Choroid plexus epithelial cell (primary cell): ENCODE results near the gene PRELID3B.

Source experiments
- DNase-seq: peaks from one replicate; pipeline ENCODE4 v3.0.0-alpha.2; 2010; ENCODE audit warnings: low read depth
- H3K4me3 ChIP-seq: 2 replicates; pipeline ENCODE4 v1.5.1; 2011; ENCODE audit warnings: low read depth, mild to moderate bottlenecking, control low read depth, low read length, moderate library complexity
- CTCF ChIP-seq: conservative IDR thresholded peaks from 2 replicates; pipeline ENCODE4 v1.5.1; 2011; ENCODE audit warnings: low read depth, mild to moderate bottlenecking, control low read depth, inconsistent platforms, low read length, moderate library complexity

Gene PRELID3B

GRCh38 chr20:59069026-59069425 lies 26.4 kb upstream of the PRELID3B start:
- TF ChIP-seq CTCF, result no peak
- H3K4me3 ChIP-seq, result no peak overlapping the region
- DNase-seq, result no peak

GRCh38 chr20:59068534-59068933 lies 25.9 kb upstream of the PRELID3B start:
- no peak overlapping the region for H3K4me3 ChIP-seq
- DNase-seq, result no peak
- no peak for TF ChIP-seq CTCF

- no peak for TF ChIP-seq CTCF
- H3K4me3 ChIP-seq, result no peak overlapping the region
- no peak for DNase-seq
Observed at GRCh38 chr20:59064214-59064722, 21.7 kb upstream of the PRELID3B start.

- no peak for TF ChIP-seq CTCF
- DNase-seq, result peak; percentile 27
- no peak overlapping the region for H3K4me3 ChIP-seq
Observed at GRCh38 chr20:59063358-59064213, 21.0 kb upstream of the PRELID3B start.

- no peak for TF ChIP-seq CTCF
- no peak for DNase-seq
- no peak overlapping the region for H3K4me3 ChIP-seq
Observed at GRCh38 chr20:59062081-59062480, 19.5 kb upstream of the PRELID3B start.

GRCh38 chr20:59055302-59055701 lies 12.7 kb upstream of the PRELID3B start:
- peak; percentile 54 for TF ChIP-seq CTCF
- no peak overlapping the region for H3K4me3 ChIP-seq
- peak; percentile 55 for DNase-seq
